GM12864 (cell line): ENCODE results near the gene PHTF2.

Source experiments
- DNase-seq: peaks from one replicate; pipeline ENCODE4 v3.0.0-alpha.2; 2011; ENCODE audit warnings: low read depth
- H3K4me3 ChIP-seq: 2 replicates; pipeline ENCODE4 v1.5.1; 2011; ENCODE audit warnings: mild to moderate bottlenecking, low read depth, low read length, control low read depth
- CTCF ChIP-seq: IDR thresholded peaks from 2 replicates; pipeline ENCODE4 v1.5.1; 2011; ENCODE audit warnings: low read depth, mild to moderate bottlenecking, moderate library complexity, low read length, control low read depth, inconsistent platforms; ENCODE audit errors: missing control alignments

The PHTF2 gene

GRCh38 chr7:77791336-77791735 lies 7.2 kb upstream of the PHTF2 start:
- no peak for TF ChIP-seq CTCF
- DNase-seq = no peak
- no peak overlapping the region for H3K4me3 ChIP-seq

- DNase-seq = no peak
- H3K4me3 ChIP-seq = no peak overlapping the region
- no peak for TF ChIP-seq CTCF
Observed at GRCh38 chr7:77791956-77792355, 6.6 kb upstream of the PHTF2 start.

- DNase-seq = no peak
- H3K4me3 ChIP-seq = no peak overlapping the region
- TF ChIP-seq CTCF = no peak
Observed at GRCh38 chr7:77794000-77794399, 4.6 kb upstream of the PHTF2 start.

GRCh38 chr7:77796109-77796508 lies 2.5 kb upstream of the PHTF2 start:
- DNase-seq = no peak
- TF ChIP-seq CTCF = no peak
- no peak overlapping the region for H3K4me3 ChIP-seq

GRCh38 chr7:77796960-77797359 lies 1.6 kb upstream of the PHTF2 start:
- peak overlapping the region; percentile 97 for H3K4me3 ChIP-seq
- no peak for DNase-seq
- no peak for TF ChIP-seq CTCF

- peak overlapping the region; percentile 97 for H3K4me3 ChIP-seq
- no peak for DNase-seq
- no peak for TF ChIP-seq CTCF
Observed at GRCh38 chr7:77797734-77798393, 709 bp upstream of the PHTF2 start.
